BJ (cell line): ENCODE data around the gene FOXP2. TPM values are rescaled to one million over a fixed set of nuclear protein-coding genes. Genes with fewer than 3 reads are reported as not detected.

Experiments
- CTCF ChIA-PET: fragments of 350-600 bp; formaldehyde crosslinking; extraction: SDS; loops from one replicate; lab custom pipeline; 2021; ENCODE audit warnings: antibody characterized with exemption, inconsistent platforms; lab: Yijun Ruan, JAX
- POLR2A ChIA-PET: fragments of 300-600 bp; sonication (Branson Sonifier 250); formaldehyde crosslinking; extraction: SDS; loops from one replicate; lab custom pipeline; 2021; ENCODE audit warnings: antibody characterized with exemption; lab: Charles Lee
- DNase-seq: peaks from one replicate; pipeline ENCODE4 v3.0.0-alpha.2; 2011; ENCODE audit warnings: low read depth
- H3K27me3 ChIP-seq: 2 replicates; pipeline ENCODE4 v1.6.0; 2011; ENCODE audit warnings: low read length; ENCODE audit not compliant: control insufficient read depth, insufficient read depth
- H3K36me3 ChIP-seq: 2 replicates; pipeline ENCODE4 v1.5.1; 2011; ENCODE audit warnings: low read length; ENCODE audit not compliant: control insufficient read depth, insufficient read depth
- H3K4me3 ChIP-seq: 2 replicates; pipeline ENCODE4 v1.5.1; 2011; ENCODE audit warnings: low read depth, mild to moderate bottlenecking, control low read depth, low read length
- CTCF ChIP-seq: IDR thresholded peaks from 2 replicates; pipeline ENCODE4 v1.5.1; 2011; ENCODE audit warnings: low read depth, mild to moderate bottlenecking, control low read depth, inconsistent platforms, low read length, moderate library complexity; ENCODE audit not compliant: insufficient read depth
- polyA plus RNA-seq: library from polyadenylated mRNA; depleted of rRNA; stranded (reverse); fragments of >200 nt; gene quantifications from 2 replicates; pipeline ENCODE4 v1.2.3, GENCODE V29; 2011

The FOXP2 gene
- polyA plus RNA-seq, 1 experiment: 0.66 TPM

GRCh38 chr7:114405427-114405826 lies 9.2 kb upstream of the FOXP2 start:
- DNase-seq: no peak
- Histone ChIP-seq H3K36me3 (no peaks in the 10 kb centered on the region), H3K4me3 (no peak overlapping the region), H3K27me3 (no peaks in the 10 kb centered on the region)
- ChIA-PET POLR2A (no interaction called here), CTCF (no interaction called here)
- TF ChIP-seq CTCF: peak; percentile 17; the same call in 1 of the 2 replicates

GRCh38 chr7:114409750-114410149 lies 4.9 kb upstream of the FOXP2 start:
- H3K4me3 ChIP-seq: no peak overlapping the region
- POLR2A ChIA-PET: no interaction called here
- H3K27me3 ChIP-seq: no peaks in the 10 kb centered on the region
- CTCF ChIA-PET: no interaction called here
- no peak for TF ChIP-seq CTCF
- H3K36me3 ChIP-seq: no peaks in the 10 kb centered on the region
- no peak for DNase-seq

DNA sequence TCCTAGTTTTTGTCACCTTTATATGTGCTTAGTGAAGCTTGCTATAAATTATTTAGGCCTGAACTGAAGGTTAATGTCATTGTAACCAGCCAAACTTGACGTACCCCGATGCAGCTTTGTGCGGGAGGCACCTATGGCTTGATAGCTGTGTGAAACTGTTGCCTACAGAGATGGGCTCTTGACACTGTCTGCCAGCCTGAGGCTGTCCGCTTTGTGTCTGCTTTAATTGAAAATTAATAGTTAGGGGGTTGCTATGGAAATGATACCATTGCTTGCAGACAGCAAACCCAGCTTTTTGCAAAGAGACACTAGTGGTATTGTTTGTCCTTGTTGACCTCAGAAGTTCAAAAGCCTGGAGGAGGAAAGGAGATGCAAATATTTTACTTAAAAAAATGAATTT lies 2.1 kb upstream of the FOXP2 start:
- Histone ChIP-seq H3K27me3 (no peaks in the 10 kb centered on the region), H3K4me3 (no peak overlapping the region), H3K36me3 (no peaks in the 10 kb centered on the region)
- DNase-seq: no peak
- CTCF ChIA-PET: no interaction called here
- POLR2A ChIA-PET: no interaction called here
- no peak for TF ChIP-seq CTCF

- POLR2A ChIA-PET: no interaction called here
- Histone ChIP-seq H3K36me3 (no peaks in the 10 kb centered on the region), H3K27me3 (no peaks in the 10 kb centered on the region), H3K4me3 (no peak overlapping the region)
- no peak for DNase-seq
- no peak for TF ChIP-seq CTCF
- CTCF ChIA-PET: interaction anchor here (0.7 to 1.4 kb wide), 2 partner anchors 13 to 14 kb away, joined by 4 read pairs; no protein-coding TSS in a partner anchor
Observed at GRCh38 chr7:114413761-114414155, 857 bp upstream of the FOXP2 start.

DNA sequence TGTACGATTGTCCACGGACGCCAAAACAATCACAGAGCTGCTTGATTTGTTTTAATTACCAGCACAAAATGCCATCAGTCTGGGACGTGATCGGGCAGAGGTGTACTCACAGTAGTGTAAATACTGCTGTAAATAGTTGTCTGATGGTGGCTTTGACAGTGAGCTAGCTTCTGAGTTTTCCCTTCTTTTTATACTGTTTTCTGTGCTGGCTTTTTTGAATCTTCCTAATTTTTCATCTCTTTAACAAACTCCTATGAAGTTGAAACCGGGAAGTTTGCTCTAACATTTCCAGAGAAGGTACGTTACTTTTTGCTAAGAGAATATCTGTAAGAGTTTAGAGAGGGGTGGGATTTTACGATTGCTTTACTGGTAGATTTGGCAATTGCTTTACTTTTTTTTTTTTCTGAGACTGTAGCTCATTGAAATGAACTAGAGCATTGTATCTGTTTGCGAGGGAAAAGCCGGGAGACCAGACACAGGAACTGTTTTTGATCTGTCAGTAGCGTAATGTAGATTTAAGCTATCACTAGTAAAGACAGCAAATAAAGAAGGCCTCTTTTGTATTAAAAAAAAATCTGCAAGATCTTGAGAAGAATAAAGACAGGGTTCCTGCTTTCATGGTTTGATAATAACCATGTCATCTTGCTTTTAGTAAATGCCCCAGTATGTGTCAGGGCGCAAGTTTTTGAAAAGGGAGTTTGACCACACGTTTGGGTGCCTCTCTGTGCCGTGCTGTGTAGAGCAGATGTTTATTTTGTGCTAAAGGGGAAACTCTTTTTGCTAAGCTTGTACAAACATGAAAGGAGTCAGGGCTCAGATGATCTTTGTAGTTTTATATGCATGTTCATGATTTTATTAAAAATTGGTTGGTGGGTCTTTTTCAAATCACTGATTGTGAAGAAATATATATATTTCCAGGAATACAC lies 712 bp downstream of the FOXP2 start:
- POLR2A ChIA-PET: interaction anchor here (0.6 kb wide), 1 partner anchor 257 kb away, joined by 3 read pairs; no protein-coding TSS in a partner anchor
- H3K4me3 ChIP-seq: peak overlapping the region; percentile 24

More for the DNA sequence above, 712 bp downstream of the FOXP2 start:
- no peak for DNase-seq
- H3K36me3 ChIP-seq: no peaks in the 10 kb centered on the region
- TF ChIP-seq CTCF: no peak
- CTCF ChIA-PET: interaction anchor here (1.4 kb wide), 1 partner anchor 11 kb away, joined by 4 read pairs; no protein-coding TSS in a partner anchor
- no peaks in the 10 kb centered on the region for H3K27me3 ChIP-seq
